HL-60 (cell line): ENCODE measurements around the gene OMD.
A peak's percentile ranks its signal among the peaks of the same experiment; 100 is the strongest.

ENCODE experiments used
- DNase-seq, 2 experiments: peaks; one replicate each; pipeline ENCODE4 v3.0.0-alpha.2; 2010 to 2020; ENCODE audit warnings: low read depth in 1 of 2, low spot score in 1 of 2
- H3K27ac ChIP-seq: fragments of 250-450 bp; sonication (Bioruptor Pico); replicated peaks from 2 replicates; pipeline ENCODE4 v1.5.1; 2020; ENCODE audit warnings: mild to moderate bottlenecking, moderate library complexity
- H3K27me3 ChIP-seq: fragments of 250-450 bp; sonication (Bioruptor Pico); 2 replicates; pipeline ENCODE4 v1.5.1; 2021; ENCODE audit warnings: mild to moderate bottlenecking, moderate library complexity; ENCODE audit not compliant: insufficient read depth, poor library complexity, severe bottlenecking
- H3K4me3 ChIP-seq: replicated peaks from 2 replicates; pipeline ENCODE4 v1.5.1; 2011; ENCODE audit warnings: mild to moderate bottlenecking, control low read depth, low read length; ENCODE audit not compliant: insufficient read depth
- GABPA ChIP-seq: IDR thresholded peaks from 2 replicates; pipeline ENCODE4 v1.6.1; 2012; ENCODE audit warnings: low read depth
- POLR2AphosphoS5 ChIP-seq: IDR thresholded peaks from 2 replicates; pipeline ENCODE4 v1.6.1; 2012; ENCODE audit warnings: low read depth
- SPI1 ChIP-seq: IDR thresholded peaks from 2 replicates; pipeline ENCODE4 v1.6.1; 2012; ENCODE audit warnings: low read depth, mild to moderate bottlenecking, borderline replicate concordance
- TF ChIP-seq, protein P1 (sequence below): IDR thresholded peaks from one replicate; pipeline ENCODE4 v1.5.1; 2011; ENCODE audit warnings: low read length, control low read depth, inconsistent platforms; ENCODE audit not compliant: insufficient read depth
- TF ChIP-seq, protein P2 (sequence below): IDR thresholded peaks from 2 replicates; pipeline ENCODE4 v1.6.1; 2012; ENCODE audit warnings: low read depth; ENCODE audit not compliant: insufficient replicate concordance

OMD gene

DNA sequence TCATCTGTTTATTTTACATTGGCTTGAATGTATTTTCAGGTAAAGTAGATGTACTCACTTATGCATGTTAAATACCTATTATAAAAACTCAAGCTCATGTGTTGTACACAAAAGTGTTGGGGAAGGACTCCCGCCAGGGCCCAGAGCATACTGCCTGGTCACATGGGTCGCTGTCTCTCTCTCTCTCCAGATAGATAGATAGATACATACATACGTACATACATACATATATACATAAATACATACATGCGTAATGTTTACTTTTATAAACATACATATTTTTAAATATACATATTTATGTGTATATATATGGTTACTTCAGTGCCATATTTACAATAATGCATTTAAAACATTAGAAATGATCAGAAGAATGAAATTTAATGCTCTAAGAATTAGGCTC, 33.3 kb upstream of the OMD start:
- Histone ChIP-seq H3K27me3 (no peaks in the 10 kb centered on the region), H3K4me3 (no peak overlapping the region), H3K27ac (no peak overlapping the region)
- DNase-seq = no peak
- TF ChIP-seq GABPA (no peak), SPI1 (no peak), POLR2AphosphoS5 (no peak)
- TF ChIP-seq, protein P1, sequence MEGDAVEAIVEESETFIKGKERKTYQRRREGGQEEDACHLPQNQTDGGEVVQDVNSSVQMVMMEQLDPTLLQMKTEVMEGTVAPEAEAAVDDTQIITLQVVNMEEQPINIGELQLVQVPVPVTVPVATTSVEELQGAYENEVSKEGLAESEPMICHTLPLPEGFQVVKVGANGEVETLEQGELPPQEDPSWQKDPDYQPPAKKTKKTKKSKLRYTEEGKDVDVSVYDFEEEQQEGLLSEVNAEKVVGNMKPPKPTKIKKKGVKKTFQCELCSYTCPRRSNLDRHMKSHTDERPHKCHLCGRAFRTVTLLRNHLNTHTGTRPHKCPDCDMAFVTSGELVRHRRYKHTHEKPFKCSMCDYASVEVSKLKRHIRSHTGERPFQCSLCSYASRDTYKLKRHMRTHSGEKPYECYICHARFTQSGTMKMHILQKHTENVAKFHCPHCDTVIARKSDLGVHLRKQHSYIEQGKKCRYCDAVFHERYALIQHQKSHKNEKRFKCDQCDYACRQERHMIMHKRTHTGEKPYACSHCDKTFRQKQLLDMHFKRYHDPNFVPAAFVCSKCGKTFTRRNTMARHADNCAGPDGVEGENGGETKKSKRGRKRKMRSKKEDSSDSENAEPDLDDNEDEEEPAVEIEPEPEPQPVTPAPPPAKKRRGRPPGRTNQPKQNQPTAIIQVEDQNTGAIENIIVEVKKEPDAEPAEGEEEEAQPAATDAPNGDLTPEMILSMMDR = no peak
- TF ChIP-seq, protein P2, sequence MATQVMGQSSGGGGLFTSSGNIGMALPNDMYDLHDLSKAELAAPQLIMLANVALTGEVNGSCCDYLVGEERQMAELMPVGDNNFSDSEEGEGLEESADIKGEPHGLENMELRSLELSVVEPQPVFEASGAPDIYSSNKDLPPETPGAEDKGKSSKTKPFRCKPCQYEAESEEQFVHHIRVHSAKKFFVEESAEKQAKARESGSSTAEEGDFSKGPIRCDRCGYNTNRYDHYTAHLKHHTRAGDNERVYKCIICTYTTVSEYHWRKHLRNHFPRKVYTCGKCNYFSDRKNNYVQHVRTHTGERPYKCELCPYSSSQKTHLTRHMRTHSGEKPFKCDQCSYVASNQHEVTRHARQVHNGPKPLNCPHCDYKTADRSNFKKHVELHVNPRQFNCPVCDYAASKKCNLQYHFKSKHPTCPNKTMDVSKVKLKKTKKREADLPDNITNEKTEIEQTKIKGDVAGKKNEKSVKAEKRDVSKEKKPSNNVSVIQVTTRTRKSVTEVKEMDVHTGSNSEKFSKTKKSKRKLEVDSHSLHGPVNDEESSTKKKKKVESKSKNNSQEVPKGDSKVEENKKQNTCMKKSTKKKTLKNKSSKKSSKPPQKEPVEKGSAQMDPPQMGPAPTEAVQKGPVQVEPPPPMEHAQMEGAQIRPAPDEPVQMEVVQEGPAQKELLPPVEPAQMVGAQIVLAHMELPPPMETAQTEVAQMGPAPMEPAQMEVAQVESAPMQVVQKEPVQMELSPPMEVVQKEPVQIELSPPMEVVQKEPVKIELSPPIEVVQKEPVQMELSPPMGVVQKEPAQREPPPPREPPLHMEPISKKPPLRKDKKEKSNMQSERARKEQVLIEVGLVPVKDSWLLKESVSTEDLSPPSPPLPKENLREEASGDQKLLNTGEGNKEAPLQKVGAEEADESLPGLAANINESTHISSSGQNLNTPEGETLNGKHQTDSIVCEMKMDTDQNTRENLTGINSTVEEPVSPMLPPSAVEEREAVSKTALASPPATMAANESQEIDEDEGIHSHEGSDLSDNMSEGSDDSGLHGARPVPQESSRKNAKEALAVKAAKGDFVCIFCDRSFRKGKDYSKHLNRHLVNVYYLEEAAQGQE = no peak

DNA sequence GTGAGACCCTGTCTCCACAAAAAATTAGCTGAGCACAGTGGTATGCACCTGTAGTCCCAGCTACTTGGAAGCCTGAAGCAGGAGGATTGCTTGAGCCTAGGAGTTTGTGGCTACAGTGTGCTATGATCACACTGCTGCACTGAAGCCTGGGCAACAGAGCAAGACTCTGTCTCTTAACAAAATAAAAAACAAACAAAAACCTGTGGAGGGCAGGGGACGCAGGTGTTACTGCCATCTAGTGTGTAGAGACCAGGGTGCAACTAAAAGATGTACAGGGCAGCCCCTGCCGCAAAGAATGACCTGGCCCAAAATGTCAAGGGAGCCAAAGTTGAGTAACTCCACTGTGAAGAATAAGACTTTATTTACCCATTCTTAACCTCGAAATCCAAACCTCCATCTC, 30.9 kb upstream of the OMD start:
- no peak for TF ChIP-seq POLR2AphosphoS5
- TF ChIP-seq, protein P1 = peak; percentile 9
- no peak for TF ChIP-seq SPI1
- TF ChIP-seq GABPA = no peak
- TF ChIP-seq, protein P2 = no peak
- no peak overlapping the region for H3K4me3 ChIP-seq
- no peak for DNase-seq
- no peaks in the 10 kb centered on the region for H3K27me3 ChIP-seq
- H3K27ac ChIP-seq = no peak overlapping the region

DNA sequence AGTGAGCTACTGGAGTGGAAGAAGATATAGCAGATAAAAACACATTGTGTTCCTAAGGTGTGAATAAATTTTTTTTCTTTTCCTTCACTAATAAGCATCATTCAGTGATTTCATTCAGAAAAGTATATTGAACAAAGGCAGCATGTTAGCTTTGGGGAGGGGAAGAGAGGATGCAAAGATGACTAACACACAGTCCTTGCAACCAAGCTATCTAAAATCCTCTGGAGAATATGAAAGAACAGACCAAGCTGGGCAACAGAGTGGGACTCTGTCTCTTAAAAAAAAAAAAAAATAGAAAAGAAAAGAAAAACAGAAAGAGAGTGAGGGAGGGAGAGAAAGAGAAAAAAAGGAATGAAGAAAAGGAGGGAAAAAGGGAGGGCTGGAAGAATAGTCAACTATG, 22.3 kb upstream of the OMD start:
- Histone ChIP-seq H3K27ac (no peak overlapping the region), H3K4me3 (no peak overlapping the region), H3K27me3 (no peaks in the 10 kb centered on the region)
- no peak for DNase-seq
- TF ChIP-seq GABPA (no peak), SPI1 (no peak), POLR2AphosphoS5 (no peak)
- TF ChIP-seq, protein P2 = no peak
- TF ChIP-seq, protein P1 = no peak
